ENCODE data around the gene DLEC1.

Gene DLEC1

GRCh38 chr3:38108649-38109579, 69.9 kb downstream of the DLEC1 start:
- no peak for DNase-seq (ENCODE audit: low read depth)

GRCh38 chr3:38109580-38110313, 70.7 kb downstream of the DLEC1 start:
- DNase-seq (ENCODE audit: low read depth), result no peak

GRCh38 chr3:38110314-38111050, 71.5 kb downstream of the DLEC1 start:
- DNase-seq (ENCODE audit: low read depth), result no peak

GRCh38 chr3:38111201-38111600, 72.2 kb downstream of the DLEC1 start:
- DNase-seq (ENCODE audit: low read depth), result no peak

- DNase-seq (ENCODE audit: low read depth), result no peak
Observed at GRCh38 chr3:38111696-38112377, 72.8 kb downstream of the DLEC1 start.

GRCh38 chr3:38112378-38112761, 73.4 kb downstream of the DLEC1 start:
- no peak for DNase-seq (ENCODE audit: low read depth)

GRCh38 chr3:38114052-38114874, 75.3 kb downstream of the DLEC1 start:
- no peak for DNase-seq (ENCODE audit: low read depth)

GRCh38 chr3:38114875-38115644, 76.1 kb downstream of the DLEC1 start:
- DNase-seq (ENCODE audit: low read depth), result no peak

- no peak for DNase-seq (ENCODE audit: low read depth)
Observed at GRCh38 chr3:38115645-38116427, 76.8 kb downstream of the DLEC1 start.

GRCh38 chr3:38116471-38117162, 77.6 kb downstream of the DLEC1 start:
- no peak for DNase-seq (ENCODE audit: low read depth)

- DNase-seq (ENCODE audit: low read depth), result no peak
Observed at GRCh38 chr3:38117163-38117716, 78.2 kb downstream of the DLEC1 start.

- no peak for DNase-seq (ENCODE audit: low read depth)
Observed at GRCh38 chr3:38117748-38118420, 78.9 kb downstream of the DLEC1 start.

- DNase-seq (ENCODE audit: low read depth), result no peak
Observed at GRCh38 chr3:38118421-38119247, 79.6 kb downstream of the DLEC1 start.

- no peak for DNase-seq (ENCODE audit: low read depth)
Observed at GRCh38 chr3:38119248-38119544, 80.2 kb downstream of the DLEC1 start.

- no peak for DNase-seq (ENCODE audit: low read depth)
Observed at GRCh38 chr3:38119821-38120692, 81.0 kb downstream of the DLEC1 start.
